HG02852 (cell line): ENCODE measurements around the gene RAB7A.

ENCODE experiments used
- ATAC-seq: cut with Tn5 transposase; IDR thresholded peaks from one replicate; pipeline ENCODE4 v1.9.1; 2021; ENCODE audit warnings: mild to moderate bottlenecking, moderate library complexity; ENCODE audit not compliant: unreplicated experiment

RAB7A gene

DNA sequence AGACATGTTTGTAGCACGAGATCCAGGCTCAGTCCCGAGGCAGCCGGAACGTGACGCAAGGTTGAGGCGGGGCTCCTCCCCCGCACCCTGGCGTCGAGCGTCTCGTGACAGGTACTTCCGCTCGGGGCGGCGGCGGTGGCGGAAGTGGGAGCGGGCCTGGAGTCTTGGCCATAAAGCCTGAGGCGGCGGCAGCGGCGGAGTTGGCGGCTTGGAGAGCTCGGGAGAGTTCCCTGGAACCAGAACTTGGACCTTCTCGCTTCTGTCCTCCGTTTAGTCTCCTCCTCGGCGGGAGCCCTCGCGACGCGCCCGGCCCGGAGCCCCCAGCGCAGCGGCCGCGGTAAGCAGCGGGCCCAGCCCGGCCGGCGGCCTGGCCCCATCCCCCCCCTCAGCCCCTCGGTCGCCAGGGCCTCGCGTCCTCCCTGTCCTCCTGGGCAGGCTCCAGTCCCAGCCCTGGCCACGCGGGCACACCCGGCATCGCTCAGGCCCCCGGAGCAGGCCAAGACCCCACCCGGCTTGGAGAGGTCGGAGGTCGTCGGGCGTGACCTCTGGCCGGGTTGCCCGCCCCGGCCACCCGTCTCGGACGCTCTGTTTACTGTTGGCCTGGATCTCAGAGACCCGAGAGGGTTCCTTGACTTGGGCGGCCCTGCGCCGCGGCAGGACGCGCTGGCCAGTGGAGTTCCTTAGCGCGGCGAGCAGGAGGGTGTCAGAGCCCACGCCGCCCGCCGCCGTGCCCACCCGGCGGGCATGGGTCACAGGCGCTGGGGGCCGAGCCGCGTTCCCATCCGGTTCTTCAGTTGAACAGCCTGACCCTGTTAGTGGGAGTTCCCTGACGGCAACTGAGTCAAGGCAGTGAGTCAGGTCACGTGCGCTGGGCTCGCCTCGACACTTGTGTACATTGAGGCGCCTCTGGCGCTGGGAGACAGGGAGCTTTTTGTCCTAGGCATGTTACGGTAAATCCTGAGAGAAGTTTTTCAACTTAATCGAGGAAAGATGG, at the start of gene RAB7A:
Gene RAB7A, plus strand, starts transcription at position 161 of the 994 bp plus-strand sequence. CDS start 69,185 bp downstream, outside the sequence.
- peak; percentile 94 for ATAC-seq

DNA sequence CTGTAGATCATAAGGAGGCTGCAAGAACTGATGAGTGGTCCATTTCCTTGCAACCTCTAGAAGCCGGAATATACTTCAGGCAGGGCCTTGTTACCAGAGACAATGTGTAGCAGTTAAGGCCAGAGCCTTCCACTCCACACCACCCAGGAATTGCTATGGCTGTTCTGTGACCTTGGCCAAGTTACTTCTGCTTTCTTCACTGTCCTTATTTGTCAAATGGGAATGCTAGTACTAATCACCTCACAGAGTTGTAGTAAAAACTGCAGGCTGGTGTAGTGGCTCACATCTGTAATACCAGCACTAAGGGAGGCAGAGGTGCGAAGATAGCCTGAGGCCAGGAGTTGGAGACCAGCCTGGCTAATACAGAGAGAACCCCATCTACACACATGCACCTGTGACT, 46.6 kb upstream of the RAB7A start:
- no peak for ATAC-seq

DNA sequence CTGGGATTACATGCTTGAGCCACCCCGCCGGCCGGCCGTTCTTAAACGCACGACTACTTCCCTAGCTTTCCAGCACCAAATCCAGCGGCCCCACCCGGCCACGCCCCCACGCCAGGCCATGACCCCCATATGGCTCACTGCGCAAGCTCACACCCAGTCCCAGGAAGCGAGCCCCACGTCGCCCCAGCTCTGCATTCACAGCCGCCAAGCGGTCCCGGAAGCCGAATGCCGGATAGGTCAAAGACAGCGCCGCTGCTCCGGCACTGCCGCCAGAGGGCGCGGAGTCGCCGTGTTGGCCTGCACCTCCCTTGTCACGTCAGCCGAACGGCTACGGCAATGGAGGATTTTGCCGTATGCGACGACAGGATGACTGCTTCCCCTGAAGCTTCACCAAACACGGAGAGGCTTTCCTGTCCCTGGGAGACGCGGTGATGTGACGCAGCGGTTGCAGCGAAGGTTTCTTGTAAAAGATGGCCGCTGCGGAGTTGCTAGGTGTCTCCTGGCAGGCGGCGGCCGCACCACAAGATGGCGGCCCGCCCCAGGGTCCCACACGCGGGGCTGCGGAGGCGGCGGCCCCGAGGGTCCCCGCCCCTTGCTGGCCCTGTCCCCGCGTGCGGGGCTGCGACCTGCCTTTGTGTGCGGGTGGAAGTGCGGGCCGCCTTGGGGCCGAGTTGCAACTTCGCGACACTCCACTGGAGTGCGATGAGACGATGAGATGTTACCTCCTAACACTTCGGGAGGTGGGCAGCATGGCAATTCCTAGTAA, 45.2 kb upstream of the RAB7A start:
- peak; percentile 95 for ATAC-seq

DNA sequence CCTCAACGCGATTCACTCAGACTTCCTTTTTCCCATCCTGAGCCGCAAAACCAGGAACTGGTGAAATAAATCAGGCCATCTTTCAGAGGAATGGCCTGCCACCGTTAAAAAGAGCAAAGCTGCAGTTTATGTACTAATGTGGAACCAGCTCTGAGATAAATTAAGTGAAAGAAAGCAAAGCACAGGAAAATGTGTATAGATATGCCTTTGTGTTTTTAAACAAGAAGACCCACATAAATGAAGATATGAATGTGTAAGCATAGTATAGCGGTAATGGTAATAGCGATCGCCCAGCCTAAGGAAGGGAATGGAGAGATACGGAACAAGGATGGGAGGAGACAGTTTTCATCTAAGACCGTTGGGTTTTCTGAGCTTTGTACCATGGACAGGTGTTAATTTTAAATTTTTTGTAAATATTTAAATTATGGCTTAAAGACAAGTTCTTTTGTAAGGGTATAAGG, 44.6 kb upstream of the RAB7A start:
- no peak for ATAC-seq

DNA sequence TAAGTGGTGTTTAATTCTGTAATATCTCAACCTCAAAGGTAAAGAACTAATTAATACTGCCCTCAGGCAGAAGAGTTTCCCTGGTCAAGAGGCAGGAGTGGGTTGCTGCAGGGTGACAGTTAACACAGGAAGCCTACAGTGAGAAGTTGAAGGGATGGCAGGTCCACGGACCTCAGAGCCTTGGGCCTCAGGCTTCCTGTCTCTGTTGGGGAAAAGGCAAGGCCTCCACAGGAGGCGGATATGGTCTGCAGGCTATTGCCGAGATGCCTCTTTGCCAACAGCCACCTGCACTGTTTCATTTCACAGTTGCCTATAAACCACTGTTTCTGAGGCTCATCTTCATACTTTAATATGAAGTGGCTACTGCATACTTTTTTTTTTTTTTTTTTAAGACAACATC, 42.0 kb upstream of the RAB7A start:
- no peak for ATAC-seq

DNA sequence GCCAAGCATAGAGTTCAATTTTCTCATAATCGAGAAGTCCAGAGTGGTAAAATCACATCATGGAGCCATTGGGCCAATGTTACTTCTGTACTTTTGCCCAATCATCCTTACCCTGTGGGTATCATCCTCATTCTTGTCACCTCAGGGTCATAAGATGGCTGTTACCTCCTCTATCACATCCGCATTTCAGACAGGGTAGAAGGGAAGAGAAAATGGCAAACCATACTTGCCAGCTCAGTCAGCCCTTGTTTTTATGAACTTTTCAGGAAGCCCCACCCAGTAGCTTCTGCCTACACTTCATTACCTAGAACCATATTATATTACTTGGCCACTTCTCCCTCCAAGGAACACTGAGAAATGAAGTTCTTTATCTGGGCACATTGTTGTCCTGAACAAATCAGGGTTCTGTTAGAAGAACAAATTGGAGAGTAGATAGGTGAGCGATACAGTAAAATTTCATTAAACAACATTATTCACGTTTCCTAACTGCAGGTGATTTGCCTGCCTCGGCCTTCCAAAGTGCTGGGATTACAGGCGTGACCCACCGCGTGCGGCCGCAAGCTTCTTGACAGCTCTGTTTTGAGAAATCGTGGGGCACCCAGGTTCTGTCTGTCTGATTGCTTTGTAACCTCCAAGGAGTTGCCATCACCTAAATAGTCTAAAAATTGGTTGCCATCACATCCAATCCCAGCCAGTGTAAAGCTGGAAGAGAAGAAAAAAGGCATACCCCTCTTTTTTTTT, 40.8 kb upstream of the RAB7A start:
- no peak for ATAC-seq

DNA sequence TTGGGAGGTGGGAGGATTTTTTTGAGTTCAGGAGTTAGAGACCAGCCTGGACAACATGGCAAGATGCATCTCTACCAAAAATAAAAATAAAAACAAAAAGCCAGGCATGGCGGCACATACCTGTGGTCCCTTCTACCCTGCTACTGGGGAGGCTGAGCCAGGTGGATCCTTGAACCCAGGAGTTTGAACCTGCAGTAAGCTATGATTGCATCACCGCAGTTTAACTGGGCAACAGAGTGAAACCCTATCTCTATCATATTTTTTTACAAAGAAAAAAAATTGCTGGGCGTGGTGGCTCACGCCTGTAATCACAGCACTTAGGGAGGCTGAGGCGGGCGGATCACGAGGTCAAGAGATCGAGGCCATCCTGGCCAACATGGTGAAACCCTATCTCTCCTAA, 39.5 kb upstream of the RAB7A start:
- ATAC-seq: no peak

DNA sequence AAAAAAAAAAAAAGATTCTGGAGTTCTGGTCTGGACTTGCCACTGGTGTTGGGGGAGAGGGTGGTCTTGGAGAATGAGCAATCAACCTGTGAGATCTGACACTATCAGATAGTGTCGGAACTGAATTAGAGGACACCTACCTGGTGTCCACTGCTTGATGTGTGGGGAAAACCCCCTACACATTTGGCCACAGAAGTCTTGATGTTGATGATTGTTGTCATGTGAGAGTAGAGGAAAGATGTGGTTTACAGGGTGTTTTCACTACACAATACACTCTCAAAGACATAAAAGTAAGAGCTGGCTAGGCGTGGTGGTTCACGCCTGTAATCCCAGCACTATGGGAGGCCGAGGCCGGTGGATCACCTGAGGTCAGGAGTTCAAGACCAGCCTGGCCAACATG, 36.9 kb upstream of the RAB7A start:
- no peak for ATAC-seq

DNA sequence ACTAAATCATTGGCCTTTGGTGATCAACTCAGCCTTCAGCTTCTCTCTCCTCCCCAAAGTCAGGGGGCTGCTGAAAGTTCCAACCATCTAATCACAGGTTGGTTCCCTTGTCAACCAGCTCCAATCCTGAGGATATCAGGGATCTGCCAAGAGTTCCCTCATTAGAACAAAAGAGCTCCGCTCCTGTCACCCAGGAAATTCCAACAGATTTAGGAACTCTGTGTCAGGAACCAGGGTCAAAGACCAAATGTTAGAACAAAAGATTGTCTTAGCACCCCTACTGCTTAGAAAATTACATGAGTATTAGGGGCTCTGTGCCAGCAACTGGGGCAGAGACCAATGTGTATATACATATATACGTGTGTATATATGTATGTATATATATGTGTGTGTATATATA, 32.3 kb upstream of the RAB7A start:
- ATAC-seq: no peak

DNA sequence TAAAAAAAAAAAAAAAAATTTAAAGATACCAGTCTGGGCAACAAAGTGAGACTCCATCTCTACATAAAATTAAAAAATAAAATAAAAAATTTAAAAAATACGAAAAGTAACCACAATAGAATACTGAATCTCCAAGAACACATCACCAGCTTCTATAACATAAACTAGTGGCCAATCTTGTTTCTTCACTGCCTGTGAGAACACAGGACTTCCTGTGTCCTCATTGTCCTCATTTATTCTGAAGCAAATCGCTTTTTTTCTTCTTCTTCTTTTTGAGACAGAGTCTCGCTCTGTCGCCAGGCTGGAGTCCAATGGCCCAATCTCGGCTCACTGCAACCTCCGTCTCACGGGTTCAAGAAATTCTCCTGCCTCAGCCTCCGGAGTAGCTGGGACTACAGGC, 28.6 kb upstream of the RAB7A start:
- no peak for ATAC-seq

DNA sequence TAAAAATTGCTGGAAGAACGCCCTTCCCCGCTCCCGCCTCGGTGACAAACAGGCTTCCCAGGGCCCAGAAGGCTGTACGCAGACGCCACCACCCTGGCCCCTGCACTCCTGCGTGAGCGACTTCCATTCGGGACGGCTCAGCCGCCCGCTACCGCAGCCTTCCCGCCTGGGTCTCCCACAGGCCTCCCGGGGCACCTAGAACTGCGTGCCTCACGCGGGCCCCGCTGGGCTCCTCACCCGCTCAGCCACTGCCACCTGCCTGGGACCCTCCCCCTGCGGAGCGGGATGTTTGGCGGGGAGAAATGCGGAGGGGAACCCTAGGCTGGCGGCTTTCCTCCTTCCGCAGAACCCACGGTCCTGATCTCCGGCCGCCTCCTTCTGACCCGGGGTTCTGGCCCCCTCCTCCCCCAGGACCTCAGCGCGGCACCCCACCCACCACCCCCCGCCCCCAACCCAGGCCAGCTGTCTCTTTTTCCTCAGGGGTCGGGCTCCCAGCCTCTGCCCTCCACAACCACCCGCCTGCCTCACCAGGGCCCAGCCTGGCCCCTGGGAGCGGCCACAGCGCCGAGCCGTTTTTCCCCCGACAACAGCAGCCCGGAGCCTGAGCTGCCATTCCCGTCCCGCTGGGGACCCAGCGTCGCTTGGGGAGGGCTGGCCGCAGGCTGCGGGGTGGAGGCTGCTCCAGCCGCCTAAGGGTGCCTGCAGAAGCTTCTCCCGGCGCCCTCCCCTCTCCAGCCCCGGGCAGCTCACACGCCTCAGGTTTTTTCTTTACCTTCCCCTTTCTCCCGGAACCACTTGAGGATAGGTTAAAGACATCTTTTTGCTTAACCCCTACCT, 27.6 kb upstream of the RAB7A start:
- ATAC-seq: no peak

DNA sequence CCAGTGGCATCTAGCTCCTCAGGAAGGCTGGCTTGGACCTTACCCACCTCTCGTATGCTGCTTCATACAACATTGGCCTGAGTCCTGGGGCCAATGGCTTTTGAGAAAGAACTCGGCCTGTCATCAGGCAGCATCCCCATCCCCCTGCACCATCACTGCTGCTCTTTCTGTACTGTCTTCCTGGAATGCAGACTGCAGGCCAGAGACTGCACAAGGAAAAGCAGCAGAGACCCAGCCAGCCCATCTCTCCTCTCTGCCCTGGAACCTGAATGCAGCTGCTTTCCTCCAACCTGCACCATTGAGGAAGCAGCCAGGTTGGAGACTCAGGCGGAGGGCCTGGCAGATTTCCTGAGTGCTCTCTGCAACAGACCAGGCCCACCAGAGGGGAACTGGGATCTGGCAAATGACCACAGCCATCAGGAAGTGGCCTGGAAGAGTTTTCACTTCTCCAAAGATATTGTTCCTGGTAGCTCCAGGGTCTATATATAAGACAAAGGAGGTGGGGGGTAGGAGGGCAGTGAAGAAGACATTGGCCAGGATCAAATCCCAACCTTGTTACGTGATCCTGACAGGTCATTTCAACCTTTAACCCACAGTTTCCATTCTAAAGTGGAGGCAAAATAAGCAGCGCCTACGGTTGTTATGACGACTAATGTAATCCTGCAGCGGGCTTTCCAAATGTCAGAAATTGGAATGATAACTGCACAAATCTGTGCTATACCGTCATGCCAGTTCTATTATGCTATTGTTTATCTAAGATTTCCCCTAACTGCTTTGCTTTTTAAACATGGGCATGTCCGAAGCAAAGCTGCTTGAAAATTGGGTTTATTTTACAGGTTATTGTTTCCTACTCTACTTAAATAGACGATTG, 24.4 kb upstream of the RAB7A start:
- ATAC-seq: no peak

DNA sequence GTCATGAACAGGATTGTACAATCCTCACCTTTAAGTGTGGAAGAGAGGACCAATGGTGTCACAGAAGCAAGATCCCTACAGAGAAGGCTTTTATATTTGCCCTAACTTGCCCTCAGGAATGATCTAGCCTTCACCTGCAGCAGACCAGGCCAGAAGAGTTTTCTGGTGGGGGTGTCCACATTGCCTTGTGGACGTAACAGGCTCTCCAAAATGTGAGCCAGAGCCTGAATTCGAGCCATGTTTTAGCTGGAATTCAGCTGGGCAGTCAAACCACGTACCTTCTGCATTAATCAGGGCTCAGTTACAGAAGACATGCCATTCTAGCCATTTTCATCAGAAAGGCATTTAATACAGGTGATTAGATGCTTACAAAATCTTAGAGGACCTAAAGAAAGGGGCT, 23.6 kb upstream of the RAB7A start:
- ATAC-seq: no peak

DNA sequence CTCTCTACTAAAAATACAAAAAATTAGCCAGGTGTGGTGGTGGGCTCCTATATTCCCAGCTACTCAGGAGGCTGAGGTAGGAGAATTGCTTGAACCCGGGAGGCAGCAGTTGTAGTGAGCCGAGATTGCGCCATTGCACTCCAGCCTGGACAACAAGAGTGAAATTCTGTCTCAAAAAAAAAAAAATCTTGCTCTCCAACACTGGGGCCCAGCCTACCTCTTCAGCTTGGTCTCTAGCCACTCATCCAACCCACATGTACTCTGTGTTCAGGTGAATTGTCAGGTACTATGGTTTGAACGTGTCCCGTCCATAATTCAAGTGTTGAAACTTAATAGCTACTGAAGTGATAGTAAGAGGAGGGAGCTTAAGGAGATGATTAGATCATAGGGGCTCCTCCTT, 22.4 kb upstream of the RAB7A start:
- no peak for ATAC-seq

DNA sequence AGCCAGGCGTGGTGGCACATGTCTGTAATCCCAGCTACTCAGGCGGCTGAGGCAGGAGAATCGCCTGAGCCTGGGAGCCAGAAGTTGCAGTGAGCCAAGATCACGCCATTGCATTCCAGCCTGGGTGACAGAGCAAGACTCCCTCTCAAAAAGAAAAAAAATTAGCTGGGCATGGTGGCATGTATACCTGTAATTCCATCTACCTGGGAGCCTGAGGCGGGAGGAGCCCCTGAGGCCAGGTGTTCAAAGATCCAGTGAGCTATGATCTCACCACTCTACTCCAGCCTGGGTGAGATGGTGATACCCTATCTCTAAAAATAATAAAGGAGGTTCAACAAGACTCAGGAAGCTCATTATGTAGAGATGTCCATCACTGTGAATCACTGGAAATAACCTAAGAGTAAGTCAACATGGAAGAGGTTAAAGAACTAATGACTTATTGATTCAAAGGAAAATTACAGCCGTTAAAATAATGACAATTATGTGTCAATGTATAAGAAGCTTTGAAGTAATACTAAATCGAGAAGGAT, 19.8 kb upstream of the RAB7A start:
- ATAC-seq: no peak

DNA sequence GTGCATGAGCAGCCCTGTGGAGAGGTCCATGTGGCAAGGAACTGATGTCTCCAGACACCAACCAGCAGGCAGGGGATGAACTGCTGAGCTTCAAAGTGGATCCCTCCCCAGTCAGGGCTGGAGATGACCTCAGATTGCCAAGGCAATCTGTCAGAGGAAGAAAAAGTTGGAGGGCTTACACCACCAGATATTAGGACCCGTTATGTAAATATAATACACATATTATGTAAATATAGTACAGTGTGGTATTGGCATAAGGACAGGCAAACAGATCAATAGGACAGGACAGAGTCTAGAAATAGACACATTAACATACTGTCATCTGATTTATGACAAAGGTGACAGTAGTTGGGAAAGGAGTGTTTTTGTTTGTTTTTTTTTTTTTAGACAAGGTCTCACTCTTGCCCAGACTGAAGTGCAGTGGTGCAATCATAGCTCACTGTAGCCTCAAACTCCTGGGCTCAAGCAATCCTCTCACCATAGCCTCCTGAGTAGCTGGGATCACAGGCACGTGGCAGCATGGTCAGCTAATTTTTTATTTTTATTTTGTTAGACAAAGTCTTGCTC, 18.0 kb upstream of the RAB7A start:
- no peak for ATAC-seq

DNA sequence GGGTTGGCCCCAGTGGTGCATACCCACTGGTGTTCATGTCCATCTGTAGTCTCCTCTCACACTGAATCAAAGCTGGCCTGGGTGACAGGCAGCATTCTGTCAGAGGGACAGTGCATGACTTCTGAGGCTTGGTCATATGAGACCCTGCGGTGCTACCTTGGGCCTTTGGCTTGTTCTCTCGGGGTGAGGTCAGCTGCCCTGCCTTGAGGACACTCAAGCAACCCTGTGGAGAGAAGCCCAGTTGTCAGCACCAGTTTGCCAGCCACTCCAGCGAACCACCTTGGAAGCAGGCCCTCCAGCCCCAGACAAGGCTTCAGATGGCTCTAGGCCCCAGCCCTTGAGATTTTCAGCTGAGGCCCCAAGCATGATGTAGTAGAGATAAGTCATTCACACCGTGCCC, 16.9 kb upstream of the RAB7A start:
- no peak for ATAC-seq

DNA sequence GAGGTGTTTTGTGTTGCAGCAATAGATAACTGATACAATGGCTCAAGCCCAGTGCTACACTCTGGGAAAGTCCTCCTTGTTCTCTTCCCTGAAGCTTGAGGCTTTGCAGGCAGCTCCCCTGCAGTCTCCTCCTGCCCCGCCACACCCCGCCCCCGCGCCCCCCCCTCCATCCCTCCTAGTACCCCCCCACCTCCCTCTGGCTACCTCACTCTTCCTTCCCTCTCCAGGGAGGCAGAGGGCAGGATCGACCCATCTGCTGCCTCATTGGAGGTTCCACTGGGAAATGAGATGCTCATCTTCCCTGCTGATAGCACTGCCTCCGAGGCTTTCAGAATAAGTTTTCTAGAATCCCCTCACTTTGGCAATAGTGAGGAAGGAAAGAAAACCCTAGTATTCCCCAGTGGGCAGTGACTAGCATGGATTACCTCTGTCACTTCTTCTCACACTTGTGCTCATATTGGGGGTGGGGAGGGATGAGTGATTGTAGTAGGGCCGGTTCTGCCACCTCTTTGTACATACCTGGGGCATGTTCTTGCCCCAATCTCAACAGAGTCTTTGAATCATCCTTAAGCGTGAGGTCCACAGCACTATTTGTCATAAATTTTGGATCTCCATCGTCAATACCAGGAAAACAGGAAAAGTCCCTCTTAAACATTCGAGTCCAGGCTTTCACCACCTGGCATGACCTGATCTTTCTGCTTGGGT, 16.3 kb upstream of the RAB7A start:
- ATAC-seq: no peak
